Loucy (cell line): Measurements from ENCODE around the gene RAD51B.

Experiments used
- H2AFZ ChIP-seq: fragments of 200-600 bp; sonication (generic); 2 replicates; pipeline ENCODE4 v1.6.0; 2016; ENCODE audit warnings: antibody characterized with exemption, mild to moderate bottlenecking, low read length, moderate library complexity
- H3F3A ChIP-seq: fragments of 200-600 bp; 2 replicates; pipeline ENCODE4 v1.6.0; 2016; ENCODE audit warnings: antibody characterized with exemption, low read depth, mild to moderate bottlenecking
- H3K27me3 ChIP-seq: fragments of 200-600 bp; sonication (generic); 2 replicates; pipeline ENCODE4 v1.6.1; 2014; ENCODE audit warnings: low read length, mild to moderate bottlenecking; ENCODE audit not compliant: insufficient read depth, poor library complexity, severe bottlenecking
- H3K36me3 ChIP-seq: fragments of 200-600 bp; sonication (generic); 2 replicates; pipeline ENCODE4 v1.6.1; 2016; ENCODE audit warnings: low read length; ENCODE audit not compliant: insufficient read depth
- H3K4me1 ChIP-seq: fragments of 200-600 bp; sonication (generic); 2 replicates; pipeline ENCODE4 v1.5.1; 2014; ENCODE audit warnings: low read length, mild to moderate bottlenecking; ENCODE audit not compliant: insufficient read depth, poor library complexity, severe bottlenecking
- H3K4me2 ChIP-seq: fragments of 200-600 bp; sonication (generic); 2 replicates; pipeline ENCODE4 v1.6.0; 2014; ENCODE audit warnings: antibody characterized with exemption, low read length, low read depth, mild to moderate bottlenecking; ENCODE audit not compliant: poor library complexity, severe bottlenecking
- H3K4me3 ChIP-seq: fragments of 200-600 bp; sonication (generic); 2 replicates; pipeline ENCODE4 v1.5.1; 2014; ENCODE audit warnings: low read length, mild to moderate bottlenecking, mixed read lengths; ENCODE audit not compliant: poor library complexity, severe bottlenecking
- H3K79me2 ChIP-seq: fragments of 200-600 bp; sonication (generic); 2 replicates; pipeline ENCODE4 v1.6.1; 2014; ENCODE audit warnings: low read length; ENCODE audit not compliant: insufficient read depth
- H3K9ac ChIP-seq: fragments of 200-600 bp; sonication (generic); 2 replicates; pipeline ENCODE4 v1.6.0; 2014; ENCODE audit warnings: mild to moderate bottlenecking, low read depth, low read length, moderate library complexity; ENCODE audit not compliant: poor library complexity, severe bottlenecking
- H3K9me2 ChIP-seq: fragments of 200-600 bp; sonication (generic); replicated peaks from 2 replicates; pipeline ENCODE4 v1.6.1; 2016; ENCODE audit warnings: low read depth, low read length, mixed read lengths
- H3K9me3 ChIP-seq: fragments of 200-600 bp; sonication (generic); 2 replicates; pipeline ENCODE4 v1.6.1; 2014; ENCODE audit warnings: mild to moderate bottlenecking, antibody characterized with exemption, low read length, low read depth; ENCODE audit not compliant: insufficient read depth
- H4K20me1 ChIP-seq: fragments of 200-600 bp; sonication (generic); 2 replicates; pipeline ENCODE4 v1.6.0; 2014; ENCODE audit warnings: antibody characterized with exemption, low read length, mild to moderate bottlenecking; ENCODE audit not compliant: insufficient read depth, poor library complexity, severe bottlenecking
- CTCF ChIP-seq: fragments of 200-600 bp; sonication (generic); conservative IDR thresholded peaks from 2 replicates; pipeline ENCODE4 v1.5.1; 2014; ENCODE audit warnings: mild to moderate bottlenecking, antibody characterized with exemption, low read length
- EZH2phosphoT487 ChIP-seq: fragments of 200-600 bp; IDR thresholded peaks from 2 replicates; pipeline ENCODE4 v1.6.1; 2018; ENCODE audit warnings: antibody characterized with exemption, mild to moderate bottlenecking, moderate library complexity, borderline replicate concordance

Gene RAD51B

GRCh38 chr14:68468437-68469207 is 649.0 kb downstream of the RAD51B start:
- no peaks in the 10 kb centered on the region for H3K79me2 ChIP-seq
- H3K4me3 ChIP-seq, result no peak overlapping the region
- H4K20me1 ChIP-seq, result no peaks in the 10 kb centered on the region
- no peaks in the 10 kb centered on the region for H3K9me3 ChIP-seq
- H3F3A ChIP-seq, result no peaks in the 10 kb centered on the region
- no peak overlapping the region for H3K9ac ChIP-seq
- no peaks in the 10 kb centered on the region for H3K27me3 ChIP-seq
- H3K4me1 ChIP-seq, result peaks cover 9% of the 10 kb centered on the region
- TF ChIP-seq CTCF, result no peak
- TF ChIP-seq EZH2phosphoT487, result no peak
- H3K36me3 ChIP-seq, result no peaks in the 10 kb centered on the region
- H2AFZ ChIP-seq, result no peak overlapping the region
- H3K4me2 ChIP-seq, result no peak overlapping the region
- no peaks in the 10 kb centered on the region for H3K9me2 ChIP-seq

- Histone ChIP-seq H3K9me2 (no peaks in the 10 kb centered on the region), H3K4me1 (peaks cover 9% of the 10 kb centered on the region), H3F3A (no peaks in the 10 kb centered on the region), H3K4me3 (no peak overlapping the region), H3K9ac (no peak overlapping the region), H2AFZ (no peak overlapping the region), H3K27me3 (no peaks in the 10 kb centered on the region), H3K9me3 (no peaks in the 10 kb centered on the region), H4K20me1 (no peaks in the 10 kb centered on the region), H3K36me3 (no peaks in the 10 kb centered on the region), H3K4me2 (no peak overlapping the region), H3K79me2 (no peaks in the 10 kb centered on the region)
- TF ChIP-seq CTCF (no peak), EZH2phosphoT487 (no peak)
Measured at GRCh38 chr14:68469208-68469713, 649.7 kb downstream of the RAD51B start.

- TF ChIP-seq CTCF, result no peak
- TF ChIP-seq EZH2phosphoT487, result no peak
Measured at GRCh38 chr14:68470361-68470760, 650.8 kb downstream of the RAD51B start.

More at GRCh38 chr14:68470361-68470760, 650.8 kb downstream of the RAD51B start:
- Histone ChIP-seq H3K4me3 (no peak overlapping the region), H4K20me1 (no peaks in the 10 kb centered on the region), H3K27me3 (no peaks in the 10 kb centered on the region), H3K9me3 (no peaks in the 10 kb centered on the region), H3K9ac (no peak overlapping the region), H3K36me3 (no peaks in the 10 kb centered on the region), H3K79me2 (no peaks in the 10 kb centered on the region), H3K4me2 (no peak overlapping the region), H3F3A (no peaks in the 10 kb centered on the region), H3K9me2 (no peaks in the 10 kb centered on the region), H3K4me1 (peaks cover 9% of the 10 kb centered on the region), H2AFZ (no peak overlapping the region)
